Measurements from ENCODE around the gene GADL1.

Gene GADL1

GRCh38 chr3:30864132-30864531 is 30.3 kb downstream of the GADL1 start:
- Histone ChIP-seq H3F3A (ENCODE audit: control insufficient read depth, insufficient read depth) (no peaks in the 10 kb centered on the region), H4K20me1 (ENCODE audit: control insufficient read depth, insufficient read depth, low read depth, low read length) (no peaks in the 10 kb centered on the region), H3K27ac (ENCODE audit: low read depth, low read length) (no peak overlapping the region), H3K9me3 (ENCODE audit: control insufficient read depth, insufficient read depth, low read length) (no peaks in the 10 kb centered on the region), H3K9me2 (replicated peaks; ENCODE audit: control insufficient read depth, low read length) (no peaks in the 10 kb centered on the region), H3K4me3 (ENCODE audit: low read length) (no peak overlapping the region), H3K36me3 (ENCODE audit: control insufficient read depth, low read length) (no peaks in the 10 kb centered on the region), H3K79me2 (ENCODE audit: control insufficient read depth, low read length) (no peaks in the 10 kb centered on the region), H3K4me1 (ENCODE audit: control insufficient read depth, low read length) (no peaks in the 10 kb centered on the region), H3K27me3 (ENCODE audit: control insufficient read depth, low read length) (0 out of 2 replicates have a peak, but pooled peaks cover 4% of the 10 kb centered on the region), H3K4me2 (ENCODE audit: low read length) (no peak overlapping the region)
- no peak for TF ChIP-seq CTCF (IDR thresholded peaks at IDR 0.05; ENCODE audit: low read depth, low read length, poor library complexity, severe bottlenecking)
- no peak for TF ChIP-seq EZH2phosphoT487 (IDR thresholded peaks at IDR 0.05; ENCODE audit: borderline replicate concordance, low read length)

GRCh38 chr3:30862004-30862403 is 32.5 kb downstream of the GADL1 start:
- Histone ChIP-seq H4K20me1 (ENCODE audit: control insufficient read depth, insufficient read depth, low read depth, low read length) (no peaks in the 10 kb centered on the region), H3K4me2 (ENCODE audit: low read length) (no peak overlapping the region), H3K36me3 (ENCODE audit: control insufficient read depth, low read length) (no peaks in the 10 kb centered on the region), H3K27ac (ENCODE audit: low read depth, low read length) (no peak overlapping the region), H3K9me3 (ENCODE audit: control insufficient read depth, insufficient read depth, low read length) (no peaks in the 10 kb centered on the region), H3K4me3 (ENCODE audit: low read length) (no peak overlapping the region), H3K27me3 (ENCODE audit: control insufficient read depth, low read length) (peaks cover 6% of the 10 kb centered on the region; the same call in 1 of the 2 replicates), H3K9me2 (replicated peaks; ENCODE audit: control insufficient read depth, low read length) (no peaks in the 10 kb centered on the region), H3K4me1 (ENCODE audit: control insufficient read depth, low read length) (no peaks in the 10 kb centered on the region), H3K79me2 (ENCODE audit: control insufficient read depth, low read length) (no peaks in the 10 kb centered on the region), H3F3A (ENCODE audit: control insufficient read depth, insufficient read depth) (no peaks in the 10 kb centered on the region)
- no peak for TF ChIP-seq EZH2phosphoT487 (IDR thresholded peaks at IDR 0.05; ENCODE audit: borderline replicate concordance, low read length)
- no peak for TF ChIP-seq CTCF (IDR thresholded peaks at IDR 0.05; ENCODE audit: low read depth, low read length, poor library complexity, severe bottlenecking)

- H3K4me1 ChIP-seq (ENCODE audit: control insufficient read depth, low read length), result no peaks in the 10 kb centered on the region
- no peak overlapping the region for H3K27ac ChIP-seq (ENCODE audit: low read depth, low read length)
- no peaks in the 10 kb centered on the region for H3K79me2 ChIP-seq (ENCODE audit: control insufficient read depth, low read length)
- TF ChIP-seq CTCF (IDR thresholded peaks at IDR 0.05; ENCODE audit: low read depth, low read length, poor library complexity, severe bottlenecking) (no peak), EZH2phosphoT487 (IDR thresholded peaks at IDR 0.05; ENCODE audit: borderline replicate concordance, low read length) (no peak)
- H3F3A ChIP-seq (ENCODE audit: control insufficient read depth, insufficient read depth), result no peaks in the 10 kb centered on the region
- H3K27me3 ChIP-seq (ENCODE audit: control insufficient read depth, low read length), result peaks cover 6% of the 10 kb centered on the region; the same call in 1 of the 2 replicates
- H3K36me3 ChIP-seq (ENCODE audit: control insufficient read depth, low read length), result no peaks in the 10 kb centered on the region
- no peaks in the 10 kb centered on the region for H4K20me1 ChIP-seq (ENCODE audit: control insufficient read depth, insufficient read depth, low read depth, low read length)
- H3K4me2 ChIP-seq (ENCODE audit: low read length), result no peak overlapping the region
- H3K9me2 ChIP-seq (replicated peaks; ENCODE audit: control insufficient read depth, low read length), result no peaks in the 10 kb centered on the region
- H3K9me3 ChIP-seq (ENCODE audit: control insufficient read depth, insufficient read depth, low read length), result no peaks in the 10 kb centered on the region; the same call in 1 of the 2 replicates
- no peak overlapping the region for H3K4me3 ChIP-seq (ENCODE audit: low read length)
Measured at GRCh38 chr3:30858894-30859389, 35.5 kb downstream of the GADL1 start.

Data from DOHH2 (cell line).